NT2/D1 (cell line): Measurements from ENCODE around the gene FBXL17.

Experiments used
- DNase-seq: peaks from one replicate; pipeline ENCODE4 v3.0.0-alpha.2; 2011; ENCODE audit warnings: low read depth, low spot score
- H3K27me3 ChIP-seq: 2 replicates; pipeline ENCODE4 v1.6.0; 2011; ENCODE audit warnings: mild to moderate bottlenecking; ENCODE audit not compliant: insufficient read length, insufficient read depth
- H3K36me3 ChIP-seq: 2 replicates; pipeline ENCODE4 v1.6.1; 2011; ENCODE audit warnings: mild to moderate bottlenecking, low read length, mixed read lengths; ENCODE audit not compliant: insufficient read depth, insufficient read length
- H3K4me1 ChIP-seq: 2 replicates; pipeline ENCODE4 v1.5.1; 2011; ENCODE audit not compliant: insufficient read depth, insufficient read length
- H3K4me3 ChIP-seq: 2 replicates; pipeline ENCODE4 v1.5.1; 2011; ENCODE audit warnings: low read depth; ENCODE audit not compliant: insufficient read length
- H3K9ac ChIP-seq: 2 replicates; pipeline ENCODE4 v1.6.0; 2011; ENCODE audit warnings: low read depth; ENCODE audit not compliant: insufficient read length
- H3K9me3 ChIP-seq: 2 replicates; pipeline ENCODE4 v1.5.1; 2011; ENCODE audit warnings: mild to moderate bottlenecking, low read length; ENCODE audit not compliant: insufficient read depth
- SUZ12 ChIP-seq: IDR thresholded peaks from 2 replicates; pipeline ENCODE4 v1.6.1; 2011; ENCODE audit not compliant: insufficient read length, insufficient read depth; ENCODE audit errors: extremely low read depth
- YY1 ChIP-seq: IDR thresholded peaks from 2 replicates; pipeline ENCODE4 v1.6.1; 2011; ENCODE audit not compliant: insufficient read length, insufficient read depth
- ZNF274 ChIP-seq: IDR thresholded peaks from 2 replicates; pipeline ENCODE4 v1.6.1; 2011; ENCODE audit warnings: mild to moderate bottlenecking, low read depth, low read length

The FBXL17 gene

GRCh38 chr5:108006791-108007190 is 375.1 kb downstream of the FBXL17 start:
- TF ChIP-seq YY1 = no peak
- no peak for TF ChIP-seq ZNF274
- TF ChIP-seq SUZ12 = no peak
- no peak for DNase-seq
- H3K27me3 ChIP-seq = no peaks in the 10 kb centered on the region
- H3K36me3 ChIP-seq = no peaks in the 10 kb centered on the region
- no peaks in the 10 kb centered on the region for H3K9me3 ChIP-seq
- no peak overlapping the region for H3K9ac ChIP-seq
- no peak overlapping the region for H3K4me3 ChIP-seq
- no peaks in the 10 kb centered on the region for H3K4me1 ChIP-seq

DNA sequence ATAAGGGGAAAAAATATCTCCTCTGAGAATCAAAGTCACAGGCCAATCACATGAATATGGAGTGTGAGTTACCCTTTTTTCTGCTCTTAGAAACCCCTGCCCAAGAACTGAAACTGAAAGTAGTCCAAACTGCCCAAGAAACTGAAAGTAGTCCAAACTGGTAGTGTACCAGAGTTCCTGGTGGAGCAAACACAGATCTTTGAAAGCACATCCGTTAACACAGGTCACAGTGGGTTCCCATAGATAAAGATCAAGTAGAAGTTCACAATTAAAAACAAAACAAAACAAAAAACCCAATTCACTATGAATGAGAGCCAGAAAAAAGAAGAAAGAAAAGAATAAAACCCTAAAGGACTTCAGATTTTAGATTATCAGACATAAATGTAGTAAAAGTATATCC is 378.7 kb downstream of the FBXL17 start:
- DNase-seq = no peak
- Histone ChIP-seq H3K4me3 (no peak overlapping the region), H3K9ac (no peak overlapping the region), H3K27me3 (no peaks in the 10 kb centered on the region), H3K9me3 (no peaks in the 10 kb centered on the region), H3K36me3 (no peaks in the 10 kb centered on the region), H3K4me1 (no peaks in the 10 kb centered on the region)
- TF ChIP-seq YY1 = no peak
- no peak for TF ChIP-seq ZNF274
- TF ChIP-seq SUZ12 = no peak

- H3K27me3 ChIP-seq = no peaks in the 10 kb centered on the region
- H3K9me3 ChIP-seq = no peaks in the 10 kb centered on the region
- H3K36me3 ChIP-seq = no peaks in the 10 kb centered on the region
- TF ChIP-seq YY1 = no peak
- TF ChIP-seq SUZ12 = no peak
- no peak for TF ChIP-seq ZNF274
- no peak overlapping the region for H3K4me3 ChIP-seq
- no peaks in the 10 kb centered on the region for H3K4me1 ChIP-seq
- no peak overlapping the region for H3K9ac ChIP-seq
- no peak for DNase-seq
Observed at GRCh38 chr5:108001222-108001621, 380.7 kb downstream of the FBXL17 start.

DNA sequence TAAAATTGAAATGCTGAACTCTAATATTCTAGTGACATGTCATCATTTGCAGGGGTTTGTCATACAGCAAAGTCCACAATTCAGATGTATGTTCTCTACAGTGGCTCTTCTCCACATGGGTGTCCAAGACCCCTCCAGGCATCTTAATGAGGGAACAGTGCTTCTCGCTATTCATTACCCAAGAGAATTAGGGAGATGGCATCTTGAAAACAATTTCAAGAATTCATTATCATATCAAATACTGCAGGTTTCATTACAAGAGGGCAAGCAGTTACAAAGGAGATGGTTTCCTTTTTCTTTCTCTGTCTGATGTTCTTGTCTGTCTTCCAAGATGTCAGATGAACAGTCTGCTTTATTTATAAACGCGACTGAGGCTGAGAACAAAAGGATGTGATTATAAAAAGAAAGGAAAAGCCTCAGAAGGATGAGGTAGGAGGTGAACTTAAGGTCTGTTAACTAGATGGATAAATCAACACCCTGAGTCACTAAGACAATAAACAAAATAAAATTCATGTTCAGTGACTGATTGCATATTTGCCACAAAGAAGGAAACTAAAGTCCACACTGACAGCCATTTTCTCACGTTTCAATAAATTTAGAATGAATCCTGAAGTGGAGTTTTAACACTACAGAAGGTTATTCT is 384.4 kb downstream of the FBXL17 start:
- Histone ChIP-seq H3K4me3 (no peak overlapping the region), H3K9me3 (no peaks in the 10 kb centered on the region), H3K4me1 (no peaks in the 10 kb centered on the region), H3K36me3 (no peaks in the 10 kb centered on the region), H3K9ac (no peak overlapping the region), H3K27me3 (no peaks in the 10 kb centered on the region)
- no peak for DNase-seq
- no peak for TF ChIP-seq ZNF274
- TF ChIP-seq SUZ12 = no peak
- no peak for TF ChIP-seq YY1

GRCh38 chr5:107993341-107993740 is 388.6 kb downstream of the FBXL17 start:
- Histone ChIP-seq H3K4me1 (no peaks in the 10 kb centered on the region), H3K27me3 (no peaks in the 10 kb centered on the region), H3K4me3 (no peak overlapping the region), H3K9ac (no peak overlapping the region), H3K9me3 (no peaks in the 10 kb centered on the region), H3K36me3 (no peaks in the 10 kb centered on the region)
- no peak for DNase-seq
- TF ChIP-seq YY1 = no peak
- TF ChIP-seq SUZ12 = no peak
- TF ChIP-seq ZNF274 = no peak

GRCh38 chr5:107990881-107991810 is 390.8 kb downstream of the FBXL17 start:
- TF ChIP-seq YY1 (no peak), SUZ12 (no peak), ZNF274 (no peak)
- H3K27me3 ChIP-seq = no peaks in the 10 kb centered on the region
- DNase-seq = no peak
- no peaks in the 10 kb centered on the region for H3K9me3 ChIP-seq
- H3K9ac ChIP-seq = no peak overlapping the region
- H3K4me1 ChIP-seq = no peaks in the 10 kb centered on the region
- no peaks in the 10 kb centered on the region for H3K36me3 ChIP-seq
- H3K4me3 ChIP-seq = no peak overlapping the region

- Histone ChIP-seq H3K27me3 (no peaks in the 10 kb centered on the region), H3K4me1 (no peaks in the 10 kb centered on the region), H3K4me3 (no peak overlapping the region), H3K36me3 (no peaks in the 10 kb centered on the region), H3K9ac (no peak overlapping the region), H3K9me3 (no peaks in the 10 kb centered on the region)
- no peak for DNase-seq
- no peak for TF ChIP-seq ZNF274
- TF ChIP-seq YY1 = no peak
- no peak for TF ChIP-seq SUZ12
Observed at GRCh38 chr5:107985144-107985543, 396.8 kb downstream of the FBXL17 start.
